H1 (cell line): ENCODE data around the gene SS18. TPM values are rescaled to one million over a fixed set of nuclear protein-coding genes. Genes with fewer than 3 reads are reported as not detected.

Source experiments
- CTCF ChIA-PET: fragments of 300-600 bp; sonication (Branson Sonifier 250); formaldehyde crosslinking; loops from one replicate; lab custom pipeline; 2021; ENCODE audit not compliant: partially characterized antibody; lab: Charles Lee
- POLR2A ChIA-PET: fragments of 300-600 bp; sonication (Branson Sonifier 250); formaldehyde crosslinking; loops from one replicate; lab custom pipeline; 2021; ENCODE audit warnings: inconsistent platforms; ENCODE audit not compliant: partially characterized antibody; lab: Charles Lee
- DNase-seq, 2 experiments: peaks; one replicate each; pipeline versions ENCODE4 v3.0.0 to v3.0.0-alpha.2; 2010 to 2022; ENCODE audit warnings: low spot score in 2 of 2, low read depth in 1 of 2, mixed read lengths in 1 of 2
- FAIRE-seq: peaks from 2 replicates; lab custom pipeline; 2011; peaks lifted over from hg19 to GRCh38; lab: Jason Lieb, UNC
- H2AFZ ChIP-seq: 2 replicates; pipeline ENCODE4 v1.8.1; 2012; ENCODE audit warnings: low read length, inconsistent platforms
- H2AK5ac ChIP-seq: 2 replicates; pipeline ENCODE4 v1.6.1; 2013; ENCODE audit warnings: low read depth, low read length
- H2BK120ac ChIP-seq: replicated peaks from 2 replicates; pipeline ENCODE3; 2013; ENCODE audit warnings: low read depth, low read length, inconsistent platforms
- H2BK12ac ChIP-seq: 2 replicates; pipeline ENCODE4 v1.6.1; 2013; ENCODE audit warnings: low read depth, low read length
- H2BK15ac ChIP-seq: 2 replicates; pipeline ENCODE4 v1.6.1; 2013; ENCODE audit warnings: low read length
- H2BK20ac ChIP-seq: 2 replicates; pipeline ENCODE4 v1.6.1; 2013; ENCODE audit warnings: low read length
- H2BK5ac ChIP-seq: 2 replicates; pipeline ENCODE4 v1.6.1; 2013; ENCODE audit warnings: low read depth, low read length
- H3K14ac ChIP-seq: 2 replicates; pipeline ENCODE4 v1.6.1; 2013; ENCODE audit warnings: inconsistent platforms; ENCODE audit not compliant: insufficient read length
- H3K18ac ChIP-seq: 2 replicates; pipeline ENCODE4 v1.6.1; 2013; ENCODE audit warnings: low read length; ENCODE audit errors: extremely low read depth
- H3K23ac ChIP-seq: 2 replicates; pipeline ENCODE4 v1.6.1; 2013; ENCODE audit warnings: inconsistent platforms; ENCODE audit not compliant: insufficient read length
- H3K23me2 ChIP-seq: 2 replicates; pipeline ENCODE4 v1.6.1; 2013; ENCODE audit warnings: low read depth, low read length
- H3K27ac ChIP-seq: 2 replicates; pipeline ENCODE4 v1.6.1; 2011; ENCODE audit warnings: low read depth, low read length, inconsistent platforms
- H3K27me3 ChIP-seq, 4 experiments: replicated peaks in 1 of 4; 1 replicate in 1 of 4; 2 replicates in 3 of 4; pipeline versions ENCODE4 v1.6.1 to v1.8.1; 2011 to 2013; ENCODE audit warnings: low read length in 3 of 4, mild to moderate bottlenecking in 3 of 4, inconsistent platforms in 2 of 4, mixed read lengths in 2 of 4, moderate library complexity in 1 of 4; ENCODE audit not compliant: control insufficient read depth in 3 of 4, insufficient read depth in 3 of 4; ENCODE audit errors: extremely low read depth in 1 of 4
- H3K36me3 ChIP-seq, 4 experiments: 2 replicates each; pipeline versions ENCODE4 v1.6.1 to v1.8.1; 2011 to 2013; ENCODE audit warnings: mild to moderate bottlenecking in 4 of 4, low read length in 3 of 4, moderate library complexity in 2 of 4, control low read depth in 1 of 4, inconsistent platforms in 1 of 4; ENCODE audit not compliant: insufficient read depth in 4 of 4, control insufficient read depth in 2 of 4
- H3K4ac ChIP-seq: replicated peaks from 2 replicates; pipeline ENCODE3; 2013; ENCODE audit warnings: low read length, low read depth, mixed read lengths, inconsistent platforms; ENCODE audit not compliant: insufficient read length
- H3K4me1 ChIP-seq, 4 experiments: replicated peaks in 1 of 4; 1 replicate in 1 of 4; 2 replicates in 3 of 4; pipeline versions ENCODE4 v1.6.1 to v1.8.1; 2011 to 2013; ENCODE audit warnings: low read length in 3 of 4, inconsistent platforms in 2 of 4, mixed read lengths in 1 of 4; ENCODE audit not compliant: insufficient read depth in 4 of 4, control insufficient read depth in 3 of 4
- H3K4me2 ChIP-seq, 2 experiments: 2 replicates each; pipeline versions ENCODE4 v1.6.1 to v1.8.1; 2011 to 2013; ENCODE audit warnings: low read depth in 2 of 2, low read length in 2 of 2, control low read depth in 1 of 2, inconsistent platforms in 1 of 2, mild to moderate bottlenecking in 1 of 2; ENCODE audit not compliant: insufficient read depth in 1 of 2
- H3K4me3 ChIP-seq, 4 experiments: fragments of 200-600, 300-600 bp in 1 of 4; sonication (generic), shearing (Covaris generic), sonication (Bioruptor Twin) in 1 of 4; 2 replicates each; pipeline versions ENCODE4 v1.5.1 to v1.8.1; 2011 to 2016; ENCODE audit warnings: low read length in 4 of 4, low read depth in 3 of 4, control low read depth in 2 of 4, inconsistent platforms in 2 of 4, mild to moderate bottlenecking in 2 of 4, mixed read lengths in 1 of 4, moderate library complexity in 1 of 4; ENCODE audit not compliant: insufficient read depth in 2 of 4; ENCODE audit errors: extremely low read depth in 1 of 4
- H3K56ac ChIP-seq: replicated peaks from 2 replicates; pipeline ENCODE3; 2013; ENCODE audit warnings: low read depth, mild to moderate bottlenecking, mixed read lengths, low read length, inconsistent platforms; ENCODE audit not compliant: insufficient read length
- H3K79me1 ChIP-seq: 2 replicates; pipeline ENCODE4 v1.6.1; 2013; ENCODE audit warnings: low read depth, low read length, control low read depth
- H3K79me2 ChIP-seq, 2 experiments: 2 replicates each; pipeline versions ENCODE4 v1.6.1 to v1.8.1; 2012 to 2013; ENCODE audit warnings: low read length in 2 of 2, mild to moderate bottlenecking in 2 of 2, inconsistent platforms in 1 of 2; ENCODE audit not compliant: insufficient read depth in 2 of 2, control insufficient read depth in 1 of 2
- H3K9ac ChIP-seq, 4 experiments: replicated peaks in 1 of 4; 1 replicate in 1 of 4; 2 replicates in 3 of 4; pipeline versions ENCODE4 v1.6.1 to v1.8.1; 2011 to 2013; ENCODE audit warnings: low read depth in 3 of 4, low read length in 3 of 4, control low read depth in 2 of 4, mild to moderate bottlenecking in 2 of 4, moderate library complexity in 2 of 4, inconsistent platforms in 1 of 4; ENCODE audit errors: extremely low read depth in 1 of 4
- H3K9me3 ChIP-seq, 2 experiments: 2 replicates each; pipeline versions ENCODE4 v1.6.1 to v1.8.1; 2012 to 2013; ENCODE audit warnings: mild to moderate bottlenecking in 2 of 2, moderate library complexity in 2 of 2, control low read depth in 1 of 2, inconsistent platforms in 1 of 2, low read depth in 1 of 2, low read length in 1 of 2, mixed read lengths in 1 of 2; ENCODE audit not compliant: insufficient read depth in 2 of 2
- H4K20me1 ChIP-seq, 2 experiments: replicated peaks in 1 of 2; 2 replicates each; pipeline versions ENCODE3 to v1.8.1; 2011 to 2013; ENCODE audit warnings: inconsistent platforms in 2 of 2, low read length in 2 of 2, mild to moderate bottlenecking in 1 of 2; ENCODE audit not compliant: insufficient read depth in 2 of 2, control insufficient read depth in 1 of 2
- H4K5ac ChIP-seq: 2 replicates; pipeline ENCODE4 v1.6.1; 2013; ENCODE audit warnings: low read length, low read depth, mixed read lengths, inconsistent platforms; ENCODE audit not compliant: insufficient read length
- H4K8ac ChIP-seq: 2 replicates; pipeline ENCODE4 v1.8.0; 2013; ENCODE audit warnings: mild to moderate bottlenecking, moderate library complexity, low read length, inconsistent platforms; ENCODE audit not compliant: insufficient read depth; ENCODE audit errors: extremely low read depth
- H4K91ac ChIP-seq: replicated peaks from 2 replicates; pipeline ENCODE3; 2013; ENCODE audit warnings: low read length, mixed read lengths, inconsistent platforms; ENCODE audit not compliant: insufficient read length
- BACH1 ChIP-seq: IDR thresholded peaks from 2 replicates; pipeline ENCODE4 v1.6.1; 2012; ENCODE audit warnings: low read length, improper control_type of control experiment
- BCL11A ChIP-seq, 2 experiments: IDR thresholded peaks; one replicate each; pipeline ENCODE4 v1.6.1; 2011; ENCODE audit warnings: low read depth in 2 of 2, low read length in 2 of 2, mild to moderate bottlenecking in 2 of 2
- BRCA1 ChIP-seq: IDR thresholded peaks from 2 replicates; pipeline ENCODE4 v1.6.1; 2012; ENCODE audit warnings: low read depth, low read length, improper control_type of control experiment
- EP300 ChIP-seq, 2 experiments: IDR thresholded peaks; 1 replicate in 1 of 2; 2 replicates in 1 of 2; pipeline ENCODE4 v1.6.1; 2011 to 2012; ENCODE audit warnings: low read depth in 2 of 2, low read length in 2 of 2, mild to moderate bottlenecking in 2 of 2, borderline replicate concordance in 1 of 2, inconsistent platforms in 1 of 2, moderate library complexity in 1 of 2
- FOSL1 ChIP-seq: IDR thresholded peaks from 2 replicates; pipeline ENCODE4 v1.6.1; 2011; ENCODE audit warnings: mild to moderate bottlenecking, low read depth, low read length, moderate library complexity; ENCODE audit not compliant: insufficient read depth
- MAX ChIP-seq: IDR thresholded peaks from 2 replicates; pipeline ENCODE4 v1.6.1; 2012; ENCODE audit warnings: inconsistent platforms
- POU5F1 ChIP-seq: IDR thresholded peaks from 2 replicates; pipeline ENCODE4 v1.6.1; 2011; ENCODE audit warnings: low read depth, mild to moderate bottlenecking, low read length, moderate library complexity
- RAD21 ChIP-seq, 2 experiments: IDR thresholded peaks in 1 of 2; conservative IDR thresholded peaks in 1 of 2; 2 replicates each; pipeline ENCODE4 v1.6.1; 2011; ENCODE audit warnings: low read depth in 2 of 2, low read length in 2 of 2, improper control_type of control experiment in 1 of 2, inconsistent platforms in 1 of 2, mild to moderate bottlenecking in 1 of 2, moderate library complexity in 1 of 2
- SP4 ChIP-seq: IDR thresholded peaks from 2 replicates; pipeline ENCODE4 v1.6.1; 2012; ENCODE audit warnings: low read length, inconsistent platforms
- TAF7 ChIP-seq: optimal IDR thresholded peaks from 2 replicates; pipeline ENCODE3; 2011; ENCODE audit warnings: low read depth, mild to moderate bottlenecking, inconsistent platforms, low read length, moderate library complexity, borderline replicate concordance
- TBP ChIP-seq: IDR thresholded peaks from 2 replicates; pipeline ENCODE4 v1.6.1; 2011; ENCODE audit warnings: low read depth, low read length, improper control_type of control experiment
- WGBS, 2 experiments: shearing (Covaris generic) in 1 of 2; methylation state at CpG; one replicate each; pipeline versions ENCODE4 v1.1.6 to v1.1.7; 2013 to 2015; ENCODE audit warnings: low lambda C conversion rate in 2 of 2, mixed read lengths in 2 of 2, inconsistent platforms in 1 of 2, low coverage in 1 of 2, missing lambda C conversion rate in 1 of 2; ENCODE audit not compliant: insufficient replicate concordance in 2 of 2, insufficient coverage in 1 of 2, insufficient read length in 1 of 2; ENCODE audit errors: extremely low coverage in 1 of 2, missing lambda C conversion rate in 1 of 2; 5-methylcytosine and 5-hydroxymethylcytosine counted together
- polyA plus RNA-seq, 7 experiments: library from polyadenylated mRNA; depleted of rRNA in 3 of 7; stranded (reverse) in 5 of 7; unstranded in 2 of 7; fragments of >200 nt in 5 of 7; fragments of 200-250 nt in 2 of 7; gene quantifications; 1 replicate in 5 of 7; 2 replicates in 1 of 7; 4 replicates in 1 of 7; pipeline versions ENCODE4 v1.2.1 to v1.2.3, GENCODE V29; 2011 to 2013; ENCODE audit warnings: missing spikeins in 2 of 7, mixed read lengths in 2 of 7
- total RNA-seq: library from RNA; stranded (reverse); fragmentation: NEBNext Ultra II Directional; extraction: Animal tissue kit (Norgen Biotek cat#: 25700); gene quantifications from 2 replicates; pipeline ENCODE4 v1.2.1, GENCODE V29; 2021
- TF ChIP-seq, protein P1 (sequence below): IDR thresholded peaks from 2 replicates; pipeline ENCODE4 v1.6.1; 2011; ENCODE audit warnings: low read length, improper control_type of control experiment

SS18 gene
- total and polyA plus RNA-seq, 2 of the 8 experiments (the other 6 are each of a cell fraction or from before 2014, with no cell fraction given) = 83.5 to 106 TPM

- Histone ChIP-seq H4K91ac (no peak overlapping the region), H2BK15ac (no peak overlapping the region), H2BK5ac (no peak overlapping the region), H3K4ac (no peak overlapping the region), H3K27me3 (peaks cover 0 to 11% (median 5%) of the 10 kb centered on the region in 4 experiments; a peak in 3 of 7 replicates), H2BK120ac (no peak overlapping the region), H4K20me1 (no peaks in the 10 kb centered on the region), H2AK5ac (no peak overlapping the region), H3K4me2 (no peak overlapping the region), H3K79me2 (no peaks in the 10 kb centered on the region), H3K9me3 (no peaks in the 10 kb centered on the region; a peak in 1 of 4 replicates), H4K5ac (no peak overlapping the region), H2BK12ac (no peak overlapping the region), H3K56ac (no peak overlapping the region), H3K23ac (no peak overlapping the region), H3K36me3 (no peaks in the 10 kb centered on the region), H3K27ac (no peak overlapping the region), H3K18ac (no peak overlapping the region), H2BK20ac (no peak overlapping the region), H3K79me1 (no peaks in the 10 kb centered on the region), H3K23me2 (peaks cover 2% of the 10 kb centered on the region; the same call in 1 of the 2 replicates), H3K4me1 (peaks cover 0 to 4% (median 1%) of the 10 kb centered on the region in 4 experiments; a peak in 4 of 7 replicates), H3K9ac (no peak overlapping the region), H4K8ac (no peak overlapping the region), H3K14ac (no peak overlapping the region), H2AFZ (no peak overlapping the region), H3K4me3 (no peak overlapping the region)
- no peak for DNase-seq
- ChIA-PET POLR2A (no interaction called here), CTCF (no interaction called here)
- WGBS, 2 experiments = 100% methylated on average over 1 of the region's 1 CpG; no CpG with 5 or more reads in 1 of the 2 experiments
- FAIRE-seq = no peak
- TF ChIP-seq, protein P1, sequence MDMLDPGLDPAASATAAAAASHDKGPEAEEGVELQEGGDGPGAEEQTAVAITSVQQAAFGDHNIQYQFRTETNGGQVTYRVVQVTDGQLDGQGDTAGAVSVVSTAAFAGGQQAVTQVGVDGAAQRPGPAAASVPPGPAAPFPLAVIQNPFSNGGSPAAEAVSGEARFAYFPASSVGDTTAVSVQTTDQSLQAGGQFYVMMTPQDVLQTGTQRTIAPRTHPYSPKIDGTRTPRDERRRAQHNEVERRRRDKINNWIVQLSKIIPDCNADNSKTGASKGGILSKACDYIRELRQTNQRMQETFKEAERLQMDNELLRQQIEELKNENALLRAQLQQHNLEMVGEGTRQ = no peak
- TF ChIP-seq POU5F1 (no peak), EP300 (IDR thresholded peaks at IDR 0.05; ENCODE audit: borderline replicate concordance in 1 of 2, low read depth in 2 of 2, low read length in 2 of 2) (no peak), BACH1 (no peak), BCL11A (IDR thresholded peaks at IDR 0.05; ENCODE audit: low read depth in 2 of 2, low read length in 2 of 2) (no peak), RAD21 (IDR thresholded peaks at IDR 0.05 in 1 of 2, conservative IDR thresholded peaks at IDR 0.05 in 1 of 2; ENCODE audit: low read depth in 2 of 2, low read length in 2 of 2) (no peak), MAX (no peak), FOSL1 (no peak), TAF7 (no peak), SP4 (no peak), TBP (no peak), BRCA1 (no peak)
Measured at GRCh38 chr18:26135548-26135947, 45.1 kb upstream of the SS18 start.
